Lower leg skin (tissue), 3 donors: ENCODE results near the gene GOSR1.
"Not testable (repeated sequence)": the region's sequence is repeated elsewhere in the genome, so short reads cannot be mapped to it uniquely, and the experiment has no call there.

ENCODE experiments used
- CTCF ChIP-seq, 3 donors: fragments of 450-650 bp; IDR thresholded peaks; one replicate each; pipeline ENCODE4 v1.5.1; 2016; ENCODE audit warnings: antibody characterized with exemption in 3 of 3, mild to moderate bottlenecking in 3 of 3, moderate library complexity in 2 of 3
- POLR2A ChIP-seq, 2 donors: fragments of 450-650 bp; IDR thresholded peaks; one replicate each; pipeline ENCODE4 v1.6.1; 2016 to 2017; ENCODE audit warnings: antibody characterized with exemption in 2 of 2, mild to moderate bottlenecking in 1 of 2, moderate library complexity in 1 of 2

- TF ChIP-seq CTCF, POLR2A (IDR thresholded peaks at IDR 0.05): not testable (repeated sequence)
These were observed 98.6 kb downstream of the GOSR1 start for GRCh38 chr17:30575648-30576325.
